Choroid plexus epithelial cell (primary cell): ENCODE data around the gene MRPL48.
"Not testable (repeated sequence)": the region's sequence is repeated elsewhere in the genome, so short reads cannot be mapped to it uniquely, and the experiment has no call there.

Source experiments
- DNase-seq: peaks from one replicate; pipeline ENCODE4 v3.0.0-alpha.2; 2010; ENCODE audit warnings: low read depth
- H3K4me3 ChIP-seq: 2 replicates; pipeline ENCODE4 v1.5.1; 2011; ENCODE audit warnings: low read depth, mild to moderate bottlenecking, control low read depth, low read length, moderate library complexity
- CTCF ChIP-seq: conservative IDR thresholded peaks from 2 replicates; pipeline ENCODE4 v1.5.1; 2011; ENCODE audit warnings: low read depth, mild to moderate bottlenecking, control low read depth, inconsistent platforms, low read length, moderate library complexity

MRPL48 gene

GRCh38 chr11:73787643-73788558, at the start of gene MRPL48:
Gene MRPL48, plus strand, starts transcription at chr11:73787874. Its CDS starts 98 bp downstream, at chr11:73787972.
- DNase-seq: peak; percentile 93
- H3K4me3 ChIP-seq: peak within 1 kb of the TSS; percentile 75
- peak; percentile 14 for TF ChIP-seq CTCF

GRCh38 chr11:73743045-73743444, 44.6 kb upstream of the MRPL48 start:
- no peak for TF ChIP-seq CTCF
- DNase-seq: no peak
- H3K4me3 ChIP-seq: no peak overlapping the region

- no peak for DNase-seq
- no peak overlapping the region for H3K4me3 ChIP-seq
- no peak for TF ChIP-seq CTCF
These were observed 41.0 kb upstream of the MRPL48 start for GRCh38 chr11:73746701-73747100.

- TF ChIP-seq CTCF: no peak
- no peak overlapping the region for H3K4me3 ChIP-seq
- no peak for DNase-seq
These were observed 39.9 kb upstream of the MRPL48 start for GRCh38 chr11:73747762-73748161.

GRCh38 chr11:73748300-73748699, 39.4 kb upstream of the MRPL48 start:
- no peak overlapping the region for H3K4me3 ChIP-seq
- DNase-seq: no peak
- TF ChIP-seq CTCF: no peak

- no peak for TF ChIP-seq CTCF
- H3K4me3 ChIP-seq: no peak overlapping the region
- DNase-seq: no peak
These were observed 38.6 kb upstream of the MRPL48 start for GRCh38 chr11:73749118-73749517.

- DNase-seq: no peak
- no peak overlapping the region for H3K4me3 ChIP-seq
- no peak for TF ChIP-seq CTCF
These were observed 37.4 kb upstream of the MRPL48 start for GRCh38 chr11:73750228-73750627.

- H3K4me3 ChIP-seq, DNase-seq: not testable (repeated sequence)
These were observed 36.8 kb upstream of the MRPL48 start for GRCh38 chr11:73750862-73751261.
